Activated naive CD4-positive, alpha-beta T cell treated with anti-CD3 and anti-CD28 coated beads, Interleukin-2, amount 50 U/mL, for 72 hours (primary cell): Measurements from ENCODE around the gene MROH2B. TPM values are rescaled to one million over a fixed set of nuclear protein-coding genes. Genes with fewer than 3 reads are reported as not detected.
A peak's percentile ranks its signal among the peaks of the same experiment; 100 is the strongest.

ENCODE experiments used
- ATAC-seq, 2 donors: fragments of 150-1000 bp; cut with Tn5 transposase; 2 replicates each; pipeline ENCODE4 v1.10.0; 2021; ENCODE audit warnings: mild to moderate bottlenecking in 2 of 2, moderate library complexity in 2 of 2
- DNase-seq, 2 donors: peaks; one replicate each; pipeline ENCODE4 v3.0.0; 2021 to 2022; ENCODE audit warnings: low spot score in 2 of 2
- H3K27ac Mint-ChIP-seq, 2 donors: one replicate each; pipeline ENCODE4 v1.8.0; 2022; ENCODE audit warnings: mild to moderate bottlenecking in 2 of 2, mixed read lengths in 2 of 2
- H3K36me3 Mint-ChIP-seq, 2 donors: one replicate each; pipeline ENCODE4 v1.8.0; 2022; ENCODE audit warnings: mixed read lengths in 2 of 2
- H3K9me3 Mint-ChIP-seq, 2 donors: one replicate each; pipeline ENCODE4 v1.8.0; 2022; ENCODE audit warnings: mixed read lengths in 2 of 2
- total RNA-seq, 2 donors: library from RNA; stranded (reverse); gene quantifications; one replicate each; pipeline ENCODE4 v1.2.3, GENCODE V29; 2022

Gene MROH2B
- not detected for total RNA-seq

DNA sequence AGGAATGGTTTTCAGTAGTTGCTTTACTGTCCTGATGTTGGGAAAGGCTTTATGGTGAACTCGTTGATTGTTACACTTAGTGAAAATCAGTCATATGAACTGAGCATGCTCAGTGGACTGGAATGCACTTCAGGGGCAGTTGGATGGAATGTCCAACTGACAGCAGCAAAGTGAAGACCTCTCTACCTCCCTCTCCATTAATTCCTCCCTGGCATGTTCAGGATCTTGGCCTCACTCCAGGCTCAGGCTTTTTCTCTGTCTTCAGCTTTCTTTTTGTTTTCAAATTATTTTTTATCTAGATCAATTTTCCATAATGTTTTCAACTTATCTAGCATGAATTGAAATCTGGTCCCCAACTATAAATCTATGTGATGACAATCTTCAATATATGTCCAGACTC, at the start of gene MROH2B:
MROH2B (minus strand) TSS at position 101 of the 400 bp plus-strand sequence. CDS start 490 bp downstream, outside the sequence.
- peaks cover 0 to 5% of the 10 kb centered on the region in 2 donors for H3K9me3 Mint-ChIP-seq

DNA sequence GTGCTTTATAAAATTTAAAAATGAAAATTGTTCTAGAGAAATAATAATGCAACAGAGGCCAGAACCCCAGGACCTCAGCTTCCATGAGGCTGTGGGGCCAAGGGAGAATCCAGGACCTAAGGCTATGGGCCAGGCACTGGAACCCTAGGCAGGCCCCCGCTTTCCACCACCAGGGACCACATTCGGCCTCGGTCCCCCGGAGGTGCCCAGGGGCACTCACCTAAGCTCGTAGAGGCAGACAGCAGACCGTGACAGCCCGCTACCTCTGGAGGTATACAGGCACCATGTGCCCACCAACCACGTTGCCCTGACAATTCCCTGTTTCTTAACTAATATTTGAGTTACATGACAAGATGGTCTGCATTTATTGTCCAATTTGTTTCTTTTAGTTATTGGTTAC, 49.5 kb upstream of the MROH2B start:
- Mint-ChIP-seq H3K36me3 (no peaks in the 10 kb centered on the region), H3K9me3 (peaks cover 0 to 5% of the 10 kb centered on the region in 2 donors), H3K27ac (no peak overlapping the region)
- DNase-seq (no peak), ATAC-seq (no peak)

More for the DNA sequence above, at the start of gene MROH2B:
- DNase-seq (no peak), ATAC-seq (no peak)
- Mint-ChIP-seq H3K27ac (no peak within 1 kb of the TSS), H3K36me3 (no peaks in the 10 kb centered on the region)

DNA sequence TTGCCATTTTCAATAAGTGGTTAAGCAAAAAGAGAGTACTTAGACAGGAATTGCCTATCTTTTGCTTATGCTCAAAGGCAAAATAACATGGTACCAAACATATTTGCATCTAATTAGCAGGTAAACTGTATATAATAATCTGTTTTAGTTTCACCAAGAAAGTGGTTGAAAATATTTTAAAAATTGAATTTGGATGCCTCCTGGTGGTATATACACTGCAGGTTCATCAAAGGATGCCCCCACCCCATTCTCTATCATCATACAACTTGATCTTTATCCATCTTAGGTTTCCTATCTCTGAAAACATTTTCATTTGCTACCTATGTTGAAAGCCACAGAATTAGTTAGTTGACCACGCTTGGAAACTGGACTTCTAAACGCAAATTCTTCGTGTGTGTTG, 47.0 kb upstream of the MROH2B start:
- Mint-ChIP-seq H3K27ac (no peak overlapping the region), H3K9me3 (peaks cover 0 to 5% of the 10 kb centered on the region in 2 donors), H3K36me3 (no peaks in the 10 kb centered on the region)
- no peak for DNase-seq
- ATAC-seq, result no peak

DNA sequence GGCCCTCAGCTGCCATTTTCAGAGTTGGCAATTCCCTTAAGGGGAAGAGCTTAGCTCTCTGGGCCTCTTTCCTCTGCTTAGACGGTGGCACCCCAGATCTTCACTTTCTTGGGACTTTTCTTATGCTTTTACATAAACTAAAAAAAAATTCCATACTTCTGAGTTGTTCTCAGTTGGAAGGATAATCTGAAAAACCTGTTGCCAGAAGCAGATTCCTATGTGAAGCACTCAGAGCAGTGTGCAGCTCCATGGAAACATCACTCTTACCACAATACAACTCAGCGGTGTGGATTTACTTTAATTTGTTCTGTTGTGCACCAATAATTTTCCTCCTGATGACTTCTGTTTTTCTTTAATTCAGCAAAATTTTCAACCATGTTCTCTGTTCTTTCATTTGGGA, 44.1 kb upstream of the MROH2B start:
- ATAC-seq (no peak), DNase-seq (no peak)
- Mint-ChIP-seq H3K27ac (no peak overlapping the region), H3K9me3 (peaks cover 0 to 5% of the 10 kb centered on the region in 2 donors), H3K36me3 (no peaks in the 10 kb centered on the region)

DNA sequence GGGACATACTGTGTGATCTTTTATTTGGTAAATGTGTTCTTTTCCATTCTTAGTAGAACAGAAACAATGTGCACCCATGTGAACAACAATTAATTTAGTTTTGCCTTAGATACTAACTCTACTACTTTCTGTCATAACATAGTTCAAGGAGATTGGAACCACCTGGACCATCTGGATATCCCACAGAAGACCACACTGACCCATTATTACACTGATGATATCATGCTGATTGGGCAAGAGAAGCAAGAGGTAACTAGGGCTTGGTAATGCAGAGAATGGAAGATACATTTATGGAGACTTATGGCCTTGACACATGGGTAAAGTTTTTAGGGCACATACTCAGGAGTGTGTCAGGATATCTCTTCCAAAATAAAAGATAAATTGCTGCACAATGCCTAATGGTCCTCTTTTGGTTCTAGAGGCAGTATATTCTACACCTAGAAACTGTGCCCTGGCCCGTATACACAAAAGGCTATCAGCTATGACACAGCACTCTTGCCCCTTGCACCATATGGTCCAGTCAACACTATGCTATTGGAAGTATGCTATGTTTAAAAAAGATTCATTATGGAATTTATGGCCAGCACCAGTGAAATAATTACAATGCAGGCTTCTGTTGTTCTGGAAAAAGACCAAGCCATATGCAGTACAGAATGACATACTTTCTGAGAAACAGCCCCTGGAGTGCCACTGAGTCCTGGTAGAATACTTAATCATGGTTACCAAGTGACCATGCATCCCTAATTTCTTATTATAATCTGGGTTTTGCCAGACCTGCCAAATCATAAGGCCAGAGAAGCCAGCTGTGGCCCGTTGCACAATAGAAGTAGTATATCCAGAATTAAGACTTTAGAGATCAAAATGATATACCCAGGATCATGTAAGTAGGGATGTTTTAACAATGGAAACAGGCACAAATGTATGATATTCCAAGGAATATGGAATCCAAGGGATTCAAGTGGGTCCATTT, 41.6 kb upstream of the MROH2B start:
- Mint-ChIP-seq H3K36me3 (no peaks in the 10 kb centered on the region), H3K27ac (no peak overlapping the region), H3K9me3 (peaks cover 0 to 5% of the 10 kb centered on the region in 2 donors)
- DNase-seq (no peak), ATAC-seq (no peak)

DNA sequence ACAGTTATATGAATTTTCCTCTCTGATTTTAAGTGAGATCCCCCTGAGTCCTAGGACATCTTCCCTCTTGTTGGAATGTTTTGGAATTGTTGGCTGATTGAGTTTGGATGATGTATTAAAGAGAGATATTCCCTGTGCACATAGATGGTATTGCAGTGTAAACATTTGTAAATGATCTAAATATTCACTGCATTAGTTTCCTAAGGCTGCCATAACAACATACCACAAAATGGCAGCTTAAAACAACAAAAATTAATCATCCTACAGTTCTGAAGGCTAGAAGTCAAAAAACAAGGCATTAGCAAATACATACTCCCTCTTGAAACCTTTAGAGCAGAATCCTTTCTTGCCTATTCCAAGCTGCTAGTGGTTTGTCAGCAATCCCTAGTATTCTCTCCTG, 38.0 kb upstream of the MROH2B start:
- no peak overlapping the region for H3K27ac Mint-ChIP-seq

DNA sequence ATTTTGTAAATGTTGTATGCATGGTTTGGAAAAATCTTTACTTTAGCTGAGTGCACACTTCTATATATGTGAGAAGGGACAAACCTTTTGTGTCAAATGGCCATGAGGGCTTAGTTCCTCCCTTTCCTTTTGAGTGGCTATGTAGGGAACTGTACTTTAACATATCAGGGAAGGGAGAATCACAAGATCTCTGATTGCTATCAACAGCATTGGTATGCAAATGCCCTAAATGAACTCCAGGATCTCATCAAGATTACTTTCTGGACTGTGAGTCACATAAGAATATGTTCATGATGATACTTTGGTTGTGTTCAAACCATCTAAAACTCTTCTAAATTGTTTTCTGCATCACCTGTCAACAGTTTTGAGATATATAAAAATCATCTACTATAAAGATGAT, 31.2 kb upstream of the MROH2B start:
- H3K27ac Mint-ChIP-seq, result no peak overlapping the region
- ATAC-seq, result no peak
- no peaks in the 10 kb centered on the region for H3K36me3 Mint-ChIP-seq
- no peak for DNase-seq
- no peaks in the 10 kb centered on the region for H3K9me3 Mint-ChIP-seq

More for the DNA sequence above, 38.0 kb upstream of the MROH2B start:
- DNase-seq (no peak), ATAC-seq (no peak)
- Mint-ChIP-seq H3K9me3 (no peaks in the 10 kb centered on the region), H3K36me3 (no peaks in the 10 kb centered on the region)

DNA sequence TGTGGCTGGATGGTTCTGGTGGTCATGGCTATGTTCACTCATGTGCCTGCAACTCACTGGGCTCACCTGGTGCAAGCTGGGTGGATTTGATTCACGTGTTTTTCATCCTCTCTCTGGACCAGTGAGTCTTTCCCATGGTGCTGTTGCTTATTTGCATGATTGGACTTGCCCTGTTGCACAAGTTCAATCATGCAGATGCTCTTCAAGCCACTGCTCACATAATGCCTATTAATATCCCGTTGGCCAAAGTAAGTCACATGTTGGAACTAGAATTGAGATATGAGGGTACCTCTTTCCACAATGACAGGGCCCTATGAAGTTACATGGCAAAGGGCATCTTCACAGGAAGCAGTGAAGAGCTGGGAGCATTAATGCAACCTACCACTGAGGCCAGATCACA, 26.5 kb upstream of the MROH2B start:
- H3K36me3 Mint-ChIP-seq, result no peaks in the 10 kb centered on the region
- no peaks in the 10 kb centered on the region for H3K9me3 Mint-ChIP-seq
- no peak for DNase-seq
- no peak overlapping the region for H3K27ac Mint-ChIP-seq
- ATAC-seq, result no peak

DNA sequence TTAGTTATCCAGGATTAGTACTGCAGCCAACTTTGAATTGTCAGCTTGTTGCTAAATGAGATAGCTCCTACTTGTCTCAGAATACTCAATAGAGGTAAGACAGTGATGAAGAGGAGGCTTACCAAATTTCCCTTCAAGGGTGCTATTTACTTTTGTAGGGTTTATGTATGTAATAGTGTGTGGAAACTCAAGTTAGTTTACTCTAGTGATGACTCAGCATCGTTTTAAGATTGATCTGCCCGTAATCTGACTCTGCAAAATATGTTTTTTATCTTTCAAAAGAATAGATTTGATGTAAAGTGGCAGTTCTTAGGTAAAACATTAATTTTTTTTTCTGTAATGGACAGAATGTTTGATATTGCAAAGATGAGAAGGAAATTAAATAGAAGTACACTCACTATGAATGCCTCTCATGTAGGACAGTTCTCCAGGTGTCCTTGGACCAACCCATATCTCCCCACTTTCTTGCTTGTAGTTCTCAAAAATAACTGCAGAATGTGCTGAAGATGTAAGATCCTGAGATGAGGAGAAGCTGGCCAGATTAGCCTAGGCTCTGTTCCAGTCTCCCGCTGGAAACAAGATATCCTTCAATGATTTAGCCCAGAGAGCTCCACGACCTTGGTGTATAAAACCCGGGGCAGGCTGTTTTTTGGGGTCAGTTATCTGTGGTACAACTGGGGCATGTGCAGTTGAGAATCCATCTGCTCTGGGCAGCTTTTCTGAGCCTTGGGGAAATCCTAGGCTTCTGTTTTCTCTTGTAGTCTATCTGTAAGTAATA, 24.4 kb upstream of the MROH2B start:
- Mint-ChIP-seq H3K27ac (peak overlapping the region in 1 of 2 donors; percentile 18), H3K36me3 (no peaks in the 10 kb centered on the region), H3K9me3 (peaks cover 0 to 8% of the 10 kb centered on the region in 2 donors)
- ATAC-seq (no peak), DNase-seq (no peak)

DNA sequence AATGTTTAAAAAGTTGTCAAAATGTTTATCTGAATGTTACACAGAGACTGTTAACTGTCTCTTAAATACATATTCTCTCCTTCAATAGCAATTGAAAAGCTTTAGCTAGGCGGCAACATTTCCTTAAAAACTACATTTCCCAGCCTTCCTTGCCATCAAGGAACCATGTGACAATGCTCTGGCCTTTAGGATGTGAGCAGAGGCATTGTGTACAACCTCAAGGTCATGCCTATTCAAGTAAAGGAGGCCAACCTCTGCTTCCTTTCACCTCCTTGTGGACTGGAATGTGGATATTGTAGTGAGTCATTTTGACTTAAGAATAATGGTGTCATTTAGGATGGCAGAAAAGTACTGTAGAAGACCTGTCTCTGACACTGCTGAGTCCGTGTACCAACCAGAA, 23.7 kb upstream of the MROH2B start:
- DNase-seq (no peak), ATAC-seq (no peak)
- Mint-ChIP-seq H3K36me3 (no peaks in the 10 kb centered on the region), H3K27ac (no peak overlapping the region), H3K9me3 (peaks cover 0 to 8% of the 10 kb centered on the region in 2 donors)

DNA sequence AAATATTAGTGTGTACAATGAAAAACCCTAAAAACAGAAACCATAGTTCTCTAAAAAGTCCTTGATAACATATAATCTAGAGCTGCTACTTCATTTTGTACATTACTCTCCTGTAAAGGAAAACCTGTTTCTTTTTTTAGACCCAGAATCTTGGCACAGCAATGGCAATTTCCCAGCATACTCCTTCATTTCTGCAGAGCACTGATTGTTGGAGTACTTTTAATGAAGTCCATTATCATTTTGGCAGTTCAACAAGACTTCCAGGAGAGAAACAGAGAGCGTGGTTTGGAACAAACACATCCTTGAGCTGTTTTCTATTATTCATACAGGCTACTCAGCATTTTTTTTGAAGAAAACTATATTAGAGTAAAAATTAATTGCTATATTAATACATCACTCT, 22.7 kb upstream of the MROH2B start:
- DNase-seq, result no peak
- no peak for ATAC-seq
- Mint-ChIP-seq H3K27ac (no peak overlapping the region), H3K9me3 (peaks cover 0 to 8% of the 10 kb centered on the region in 2 donors), H3K36me3 (no peaks in the 10 kb centered on the region)

DNA sequence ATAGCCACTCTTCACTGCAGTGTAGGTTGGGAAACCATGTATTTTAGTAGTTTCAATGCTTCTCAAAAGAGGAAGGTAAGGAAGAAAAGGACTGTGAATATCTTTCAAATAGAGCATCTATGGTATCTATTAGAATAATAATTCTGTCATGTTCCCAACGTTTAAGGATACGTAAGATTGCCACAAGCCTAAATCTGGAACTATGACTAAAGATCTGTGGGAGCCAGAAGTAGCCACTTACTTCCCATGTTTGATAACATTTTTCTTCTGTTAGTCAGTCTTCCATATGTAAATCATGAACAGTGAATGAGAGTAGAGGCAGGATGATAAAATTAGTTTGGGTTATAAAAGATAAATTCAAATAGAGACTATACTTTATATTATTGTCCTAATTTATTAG, 16.3 kb upstream of the MROH2B start:
- Mint-ChIP-seq H3K36me3 (no peaks in the 10 kb centered on the region), H3K27ac (no peak overlapping the region), H3K9me3 (peaks cover 0 to 12% of the 10 kb centered on the region in 2 donors)
- DNase-seq (no peak), ATAC-seq (no peak)

DNA sequence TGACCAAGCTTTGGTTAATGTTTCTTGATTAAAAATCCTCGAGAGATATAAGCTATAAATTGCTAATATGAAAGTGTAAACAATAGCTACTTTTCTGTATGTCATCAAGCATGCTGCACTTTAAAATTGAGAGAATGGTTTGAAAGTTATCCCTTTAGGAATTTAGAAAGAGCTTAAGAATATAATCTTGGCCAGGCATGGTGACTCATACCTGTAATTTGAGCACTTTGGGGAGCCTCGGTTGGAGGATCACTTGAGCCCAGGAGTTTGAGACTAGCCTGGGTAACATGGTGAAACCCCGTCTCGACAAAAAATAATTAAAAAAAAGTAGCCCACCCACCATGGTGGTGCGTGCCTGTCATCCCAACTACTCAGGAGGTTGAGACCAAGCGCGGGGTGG, 12.2 kb upstream of the MROH2B start:
- Mint-ChIP-seq H3K36me3 (no peaks in the 10 kb centered on the region), H3K27ac (no peak overlapping the region), H3K9me3 (peaks cover 6 to 15% of the 10 kb centered on the region in 2 donors)
- DNase-seq (no peak), ATAC-seq (no peak)

DNA sequence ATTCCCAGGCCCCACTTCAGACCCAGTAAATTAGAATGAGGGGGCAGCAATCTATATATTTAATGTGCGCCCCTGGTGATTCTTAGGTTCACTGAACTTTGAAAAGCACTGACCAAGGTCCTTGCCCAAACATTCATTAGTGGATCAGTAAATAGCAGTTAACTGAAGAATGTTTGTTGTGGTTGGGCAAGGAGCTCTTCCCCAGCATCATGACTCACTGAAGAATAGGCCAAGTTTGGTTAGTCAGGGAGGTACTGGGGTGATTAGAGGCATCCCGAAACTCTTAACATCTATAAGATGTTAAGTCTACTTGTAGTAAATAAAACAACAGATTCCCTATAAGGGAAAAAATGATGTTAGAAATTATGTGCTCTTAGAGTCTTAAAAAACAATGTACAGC, 833 bp upstream of the MROH2B start:
- Mint-ChIP-seq H3K27ac (no peak overlapping the region), H3K9me3 (peaks cover 0 to 8% of the 10 kb centered on the region in 2 donors), H3K36me3 (no peaks in the 10 kb centered on the region)
- no peak for ATAC-seq
- DNase-seq, result no peak

DNA sequence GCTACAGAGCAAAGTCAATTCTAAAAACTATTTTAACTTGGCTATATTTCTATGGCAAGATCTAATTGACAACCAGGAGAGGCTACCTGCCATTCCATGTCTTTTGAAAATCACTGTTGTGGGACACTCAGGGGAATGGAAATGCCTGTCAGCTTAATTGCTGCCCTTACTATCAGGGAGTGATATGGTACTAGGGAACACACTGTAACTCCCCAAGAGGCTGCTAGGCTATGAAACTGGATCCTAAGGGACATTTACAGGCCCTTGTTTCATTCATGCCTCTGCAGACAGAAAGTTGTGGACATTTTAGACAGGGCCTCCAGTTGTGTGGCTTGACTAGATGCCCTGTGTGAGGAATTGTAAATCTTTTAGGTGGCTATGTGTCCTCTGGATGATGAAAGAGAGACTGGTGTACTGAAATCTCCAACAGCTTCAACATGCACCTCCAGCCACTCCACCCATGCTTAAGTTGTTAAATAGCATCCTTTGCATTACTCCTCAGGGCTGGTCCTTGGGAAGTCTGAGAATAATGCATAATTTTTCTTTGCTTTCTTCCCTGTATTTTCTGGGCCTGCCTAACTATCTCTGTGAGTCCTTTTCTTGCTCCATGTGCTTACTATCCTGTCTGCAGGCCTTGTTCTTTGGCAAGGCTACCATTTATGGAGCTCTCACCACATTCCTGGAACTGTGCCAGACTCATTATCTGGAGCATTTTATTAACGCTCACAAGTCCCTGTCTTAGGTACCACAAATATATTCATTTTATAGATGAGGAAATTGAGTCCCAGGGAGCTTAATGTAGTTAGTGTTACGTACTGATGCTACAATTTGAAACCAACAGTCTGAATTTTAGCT, 3.2 kb downstream of the MROH2B start:
- Mint-ChIP-seq H3K36me3 (no peaks in the 10 kb centered on the region), H3K27ac (no peak overlapping the region), H3K9me3 (no peaks in the 10 kb centered on the region)
- DNase-seq, result no peak
- no peak for ATAC-seq

DNA sequence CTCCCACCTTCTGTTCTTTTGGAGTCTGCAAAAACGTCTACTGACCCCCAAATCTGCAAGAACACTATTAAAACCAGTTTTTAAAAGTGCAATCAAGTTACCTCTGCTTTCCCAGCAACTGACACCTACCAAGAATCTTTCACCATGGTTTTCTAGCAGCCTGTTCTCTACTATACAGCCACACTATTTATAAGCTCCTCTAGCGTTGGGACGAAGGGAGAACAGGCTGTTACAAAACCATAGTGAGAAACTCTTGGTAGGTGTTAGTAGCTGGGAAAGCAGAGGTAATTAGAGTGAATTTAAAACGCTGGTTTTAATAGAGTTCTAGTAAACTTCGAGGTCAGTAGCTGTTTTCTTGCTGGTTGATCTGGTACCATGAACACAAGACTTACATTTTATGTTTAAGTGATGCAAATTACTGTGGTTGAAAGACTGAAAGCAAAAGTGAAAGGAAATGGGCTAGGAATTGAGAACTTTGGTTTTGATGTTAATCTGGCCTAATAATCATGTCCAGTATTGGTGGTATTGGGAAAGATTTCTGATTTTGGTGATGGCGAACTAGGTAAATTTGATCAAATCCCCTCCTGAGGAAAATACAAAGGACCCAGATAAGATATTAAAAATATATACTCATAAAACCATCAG, 5.3 kb downstream of the MROH2B start:
- ATAC-seq (no peak), DNase-seq (no peak)
- no peaks in the 10 kb centered on the region for H3K9me3 Mint-ChIP-seq
- H3K36me3 Mint-ChIP-seq, result no peaks in the 10 kb centered on the region
- H3K27ac Mint-ChIP-seq, result no peak overlapping the region
